Neural progenitor cell (in vitro differentiated cells): ENCODE results near the gene DNAH14.

Experiments
- EZH2phosphoT487 ChIP-seq: fragments of 200-600 bp; sonication (generic); IDR thresholded peaks from 2 replicates; pipeline ENCODE4 v1.6.1; 2017; ENCODE audit warnings: antibody characterized with exemption
- TF ChIP-seq, protein P1 (sequence below): fragments of 200-600 bp; sonication (generic); IDR thresholded peaks from 2 replicates; pipeline ENCODE4 v1.5.1; 2017; ENCODE audit warnings: antibody characterized with exemption, mild to moderate bottlenecking

GRCh38 chr1:225299624-225300023 lies 370.1 kb downstream of the DNAH14 start:
- TF ChIP-seq, protein P1, sequence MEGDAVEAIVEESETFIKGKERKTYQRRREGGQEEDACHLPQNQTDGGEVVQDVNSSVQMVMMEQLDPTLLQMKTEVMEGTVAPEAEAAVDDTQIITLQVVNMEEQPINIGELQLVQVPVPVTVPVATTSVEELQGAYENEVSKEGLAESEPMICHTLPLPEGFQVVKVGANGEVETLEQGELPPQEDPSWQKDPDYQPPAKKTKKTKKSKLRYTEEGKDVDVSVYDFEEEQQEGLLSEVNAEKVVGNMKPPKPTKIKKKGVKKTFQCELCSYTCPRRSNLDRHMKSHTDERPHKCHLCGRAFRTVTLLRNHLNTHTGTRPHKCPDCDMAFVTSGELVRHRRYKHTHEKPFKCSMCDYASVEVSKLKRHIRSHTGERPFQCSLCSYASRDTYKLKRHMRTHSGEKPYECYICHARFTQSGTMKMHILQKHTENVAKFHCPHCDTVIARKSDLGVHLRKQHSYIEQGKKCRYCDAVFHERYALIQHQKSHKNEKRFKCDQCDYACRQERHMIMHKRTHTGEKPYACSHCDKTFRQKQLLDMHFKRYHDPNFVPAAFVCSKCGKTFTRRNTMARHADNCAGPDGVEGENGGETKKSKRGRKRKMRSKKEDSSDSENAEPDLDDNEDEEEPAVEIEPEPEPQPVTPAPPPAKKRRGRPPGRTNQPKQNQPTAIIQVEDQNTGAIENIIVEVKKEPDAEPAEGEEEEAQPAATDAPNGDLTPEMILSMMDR, result no peak
- no peak for TF ChIP-seq EZH2phosphoT487
